GM03348 (cell line): ENCODE results near the gene UNC13B.
"Not testable (repeated sequence)": the region's sequence is repeated elsewhere in the genome, so short reads cannot be mapped to it uniquely, and the experiment has no call there.

Experiments
- DNase-seq: peaks from one replicate; pipeline ENCODE4 v3.0.0; 2012; ENCODE audit warnings: low spot score

The UNC13B gene

GRCh38 chr9:35163413-35163812 lies 1.6 kb downstream of the UNC13B start:
- no peak for DNase-seq

- DNase-seq: peak; percentile 34
Measured at GRCh38 chr9:35164711-35165110, 2.9 kb downstream of the UNC13B start.

GRCh38 chr9:35167429-35167828 lies 5.6 kb downstream of the UNC13B start:
- DNase-seq: not testable (repeated sequence)

- DNase-seq: no peak
Measured at GRCh38 chr9:35168963-35169362, 7.2 kb downstream of the UNC13B start.

- no peak for DNase-seq
Measured at GRCh38 chr9:35172878-35173277, 11.1 kb downstream of the UNC13B start.

GRCh38 chr9:35177520-35177919 lies 15.7 kb downstream of the UNC13B start:
- DNase-seq: no peak

GRCh38 chr9:35179347-35180280 lies 17.8 kb downstream of the UNC13B start:
- no peak for DNase-seq

GRCh38 chr9:35180801-35181200 lies 19.0 kb downstream of the UNC13B start:
- no peak for DNase-seq

- DNase-seq: not testable (repeated sequence)
Measured at GRCh38 chr9:35182401-35182800, 20.6 kb downstream of the UNC13B start.

GRCh38 chr9:35182996-35183754 lies 21.4 kb downstream of the UNC13B start:
- not testable (repeated sequence) for DNase-seq

GRCh38 chr9:35183755-35184480 lies 22.1 kb downstream of the UNC13B start:
- not testable (repeated sequence) for DNase-seq

GRCh38 chr9:35186524-35186923 lies 24.7 kb downstream of the UNC13B start:
- DNase-seq: no peak

- no peak for DNase-seq
Measured at GRCh38 chr9:35190203-35190602, 28.4 kb downstream of the UNC13B start.

GRCh38 chr9:35191105-35191504 lies 29.3 kb downstream of the UNC13B start:
- DNase-seq: no peak

GRCh38 chr9:35193762-35194161 lies 32.0 kb downstream of the UNC13B start:
- DNase-seq: no peak

GRCh38 chr9:35195683-35196082 lies 33.9 kb downstream of the UNC13B start:
- DNase-seq: peak; percentile 61

GRCh38 chr9:35198191-35198590 lies 36.4 kb downstream of the UNC13B start:
- no peak for DNase-seq

GRCh38 chr9:35203528-35203927 lies 41.7 kb downstream of the UNC13B start:
- no peak for DNase-seq

- no peak for DNase-seq
Measured at GRCh38 chr9:35205340-35205739, 43.5 kb downstream of the UNC13B start.

- no peak for DNase-seq
Measured at GRCh38 chr9:35211854-35212253, 50.0 kb downstream of the UNC13B start.

- DNase-seq: no peak
Measured at GRCh38 chr9:35220659-35221338, 59.0 kb downstream of the UNC13B start.

GRCh38 chr9:35225677-35226076 lies 63.9 kb downstream of the UNC13B start:
- no peak for DNase-seq
